GM18909 (cell line): ENCODE measurements around the gene FLT1.
A peak's percentile ranks its signal among the peaks of the same experiment; 100 is the strongest.

ENCODE experiments used
- ATAC-seq: cut with Tn5 transposase; IDR thresholded peaks from one replicate; pipeline ENCODE4 v1.9.1; 2021; ENCODE audit warnings: mild to moderate bottlenecking; ENCODE audit not compliant: unreplicated experiment, poor library complexity

Gene FLT1

DNA sequence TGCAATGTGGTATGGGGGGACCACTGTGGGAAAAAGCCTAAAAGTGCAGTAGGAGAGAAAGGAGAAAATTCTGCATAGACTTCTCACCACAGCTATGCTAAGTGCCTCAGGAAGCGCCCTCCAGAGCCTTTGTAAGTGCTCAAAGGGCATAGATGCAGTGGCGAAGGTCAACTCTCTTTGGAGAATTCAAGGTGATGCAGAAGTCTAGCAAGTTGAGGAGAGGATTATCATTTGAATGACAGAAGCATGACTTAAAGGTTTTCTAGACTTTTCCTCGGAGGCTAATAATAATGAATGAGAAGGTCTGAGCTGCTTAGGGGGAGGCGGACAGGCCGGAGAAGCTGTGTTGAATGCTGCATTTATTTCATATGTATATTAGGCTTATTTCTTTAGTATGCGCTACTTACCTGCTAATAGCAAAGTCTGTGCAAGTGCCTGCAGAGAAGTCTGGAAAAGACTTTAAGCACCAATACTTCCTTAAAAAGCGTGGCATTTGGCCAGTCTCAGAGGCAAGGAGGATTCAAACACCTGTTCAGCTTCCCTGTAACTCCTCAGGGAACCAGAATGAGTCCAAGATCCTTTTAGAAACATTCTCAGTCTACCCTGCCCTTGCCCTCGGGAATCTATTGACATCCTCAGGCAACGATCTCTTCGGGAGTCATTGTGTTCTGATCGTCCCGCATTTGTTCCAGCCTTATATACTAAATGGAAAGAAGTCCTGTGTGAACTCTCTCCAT, 56.2 kb downstream of the FLT1 start:
- no peak for ATAC-seq

DNA sequence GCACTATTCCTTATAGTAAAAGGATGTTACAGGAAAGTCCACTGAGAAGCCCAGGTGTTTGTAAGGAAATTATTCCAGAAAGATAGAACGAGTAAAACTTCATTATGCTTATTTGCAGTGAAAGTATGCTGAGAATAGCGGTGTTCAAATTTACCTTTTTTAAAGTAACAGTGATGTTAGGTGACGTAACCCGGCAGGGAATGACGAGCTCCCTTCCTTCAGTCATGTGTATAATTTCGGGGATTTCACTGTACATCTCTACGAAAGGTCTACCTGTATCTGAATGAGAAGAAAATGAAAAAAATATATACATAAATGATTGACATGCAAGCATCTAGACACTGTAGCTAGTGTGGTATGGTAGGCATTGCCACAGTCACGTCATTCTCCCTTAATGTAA, 56.9 kb downstream of the FLT1 start:
- ATAC-seq: no peak

DNA sequence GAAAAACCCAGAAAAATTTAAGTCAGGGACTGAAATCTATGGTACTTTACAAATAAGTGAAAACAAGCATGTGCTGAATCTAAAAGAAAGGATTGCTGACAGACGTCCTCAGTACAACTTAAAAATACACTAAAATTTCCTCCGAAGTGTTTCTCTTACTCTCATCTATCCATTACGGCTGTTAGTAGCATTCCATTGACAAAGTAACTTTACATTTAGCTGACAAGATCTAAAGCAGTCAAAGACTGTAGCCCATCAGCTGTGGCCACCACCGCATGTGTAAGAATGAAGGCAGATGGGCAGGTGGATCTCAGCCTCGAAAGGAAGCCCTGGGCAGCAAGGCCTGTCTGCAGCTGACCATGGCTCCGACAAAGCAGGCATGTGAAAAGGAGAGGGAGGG, 59.0 kb downstream of the FLT1 start:
- no peak for ATAC-seq

DNA sequence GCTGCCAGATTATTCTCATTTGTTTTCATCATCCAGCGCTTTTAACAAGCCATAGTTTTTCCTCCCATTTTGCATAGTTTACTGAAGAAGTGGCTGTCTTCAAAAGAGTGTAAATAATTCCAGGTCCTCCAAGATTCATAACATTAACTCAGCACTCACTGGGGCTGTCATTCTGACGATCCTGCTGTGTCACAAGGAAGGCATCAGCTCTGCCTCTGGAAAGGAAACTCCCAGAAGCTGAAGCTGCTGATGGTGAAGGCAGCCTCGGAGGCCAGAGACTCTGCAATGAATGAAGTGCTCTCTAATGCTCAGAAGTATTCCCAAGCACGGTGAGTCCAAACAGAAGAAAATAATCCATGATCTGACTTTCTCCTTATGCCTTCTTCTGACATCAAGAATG, 60.0 kb downstream of the FLT1 start:
- ATAC-seq: no peak

DNA sequence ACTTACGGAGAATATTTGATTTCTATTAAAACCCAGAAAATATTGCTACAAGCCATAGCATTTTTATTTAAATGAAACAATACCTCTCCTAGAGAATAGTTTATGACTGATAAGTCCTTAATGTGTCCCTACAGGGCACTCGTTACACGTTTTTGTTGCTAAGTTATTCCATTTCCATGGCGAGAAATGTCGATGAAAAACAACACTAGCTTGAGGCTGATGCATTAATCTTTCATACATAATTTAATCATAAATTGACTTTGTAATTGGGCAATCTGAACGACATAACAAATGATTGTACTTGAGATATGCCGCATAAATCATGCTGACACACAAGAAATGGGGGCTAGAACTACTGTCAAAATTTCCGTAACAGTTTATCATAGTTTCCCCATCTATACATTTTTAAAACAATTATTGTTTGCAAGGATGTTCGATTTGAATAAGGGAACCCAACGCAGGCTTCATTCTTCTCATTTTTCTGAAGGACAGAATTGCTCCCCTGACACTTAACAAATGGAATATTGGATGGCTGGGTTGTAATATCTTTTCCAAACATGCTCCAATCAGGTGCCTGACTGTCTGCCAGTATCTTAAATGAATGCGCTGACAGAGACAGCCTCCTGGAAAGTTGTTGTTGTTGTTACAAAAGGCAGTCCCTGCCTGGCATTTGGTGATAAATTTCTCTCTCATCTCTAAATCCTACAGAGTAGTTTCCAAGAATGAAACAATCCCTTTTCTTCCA, 61.9 kb downstream of the FLT1 start:
- ATAC-seq: no peak

DNA sequence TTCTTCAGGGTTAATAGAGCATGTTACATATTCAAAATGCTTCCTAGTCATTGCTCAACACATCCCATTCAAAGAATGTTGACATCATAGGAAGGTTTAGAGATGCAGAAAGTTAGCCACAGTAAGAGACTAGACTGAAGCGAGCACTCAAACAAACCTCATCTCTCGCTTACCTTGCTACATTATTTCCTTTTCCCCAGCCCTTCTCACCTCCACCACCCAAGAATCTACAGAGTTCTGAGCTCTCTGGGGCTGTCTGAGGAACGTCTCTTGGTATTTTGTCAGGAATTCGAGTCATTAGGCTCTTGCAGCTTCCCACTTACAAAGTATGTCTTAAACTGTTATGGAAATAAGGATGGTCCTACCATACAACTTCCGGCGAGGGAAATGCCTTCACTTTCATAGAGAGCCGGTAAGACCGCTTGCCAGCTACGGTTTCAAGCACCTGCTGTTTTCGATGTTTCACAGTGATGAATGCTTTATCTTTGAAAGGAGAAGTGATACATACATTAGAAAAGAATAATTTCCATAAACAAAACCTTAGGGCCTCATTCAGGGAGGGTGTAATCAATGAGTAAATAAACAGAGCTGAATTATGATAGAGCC, 65.1 kb downstream of the FLT1 start:
- peak; percentile 96 for ATAC-seq

DNA sequence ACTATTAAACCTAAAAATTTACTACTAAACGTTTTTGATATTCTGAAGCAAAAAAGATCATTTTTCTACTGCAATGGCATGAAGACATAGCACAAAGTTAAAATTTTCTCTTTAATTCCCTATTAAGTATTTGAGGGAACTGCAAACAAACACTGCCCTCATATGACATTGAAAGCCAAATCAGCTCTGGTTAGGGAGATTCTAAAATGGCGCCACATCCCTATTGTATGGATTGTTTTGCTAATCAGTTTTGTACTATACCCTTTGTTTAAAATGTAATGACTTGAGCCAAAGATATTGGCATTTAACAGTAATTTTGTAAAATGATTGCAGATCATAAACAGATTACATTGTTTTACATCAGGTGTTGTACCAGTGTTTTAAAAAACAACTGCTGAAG, 65.8 kb downstream of the FLT1 start:
- ATAC-seq: no peak

DNA sequence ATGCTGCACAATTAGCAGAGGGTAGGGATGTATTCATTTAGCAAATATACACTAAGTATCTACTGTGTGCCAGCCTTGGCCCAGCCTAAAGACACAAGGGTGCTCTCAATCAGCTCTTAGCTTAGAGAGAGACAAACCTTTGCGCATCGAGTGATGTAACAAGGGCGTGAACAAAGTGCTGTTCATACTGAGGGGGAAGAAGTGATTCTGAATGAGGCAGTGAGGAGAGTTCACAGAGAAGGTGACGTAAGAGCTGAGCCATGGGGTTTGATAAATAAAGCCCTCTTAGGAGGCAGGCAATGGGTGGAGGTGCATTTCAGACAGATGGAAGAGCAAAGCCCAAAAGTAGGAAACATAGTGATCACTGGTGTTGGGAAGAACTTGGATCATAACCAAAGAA, 68.5 kb downstream of the FLT1 start:
- no peak for ATAC-seq

DNA sequence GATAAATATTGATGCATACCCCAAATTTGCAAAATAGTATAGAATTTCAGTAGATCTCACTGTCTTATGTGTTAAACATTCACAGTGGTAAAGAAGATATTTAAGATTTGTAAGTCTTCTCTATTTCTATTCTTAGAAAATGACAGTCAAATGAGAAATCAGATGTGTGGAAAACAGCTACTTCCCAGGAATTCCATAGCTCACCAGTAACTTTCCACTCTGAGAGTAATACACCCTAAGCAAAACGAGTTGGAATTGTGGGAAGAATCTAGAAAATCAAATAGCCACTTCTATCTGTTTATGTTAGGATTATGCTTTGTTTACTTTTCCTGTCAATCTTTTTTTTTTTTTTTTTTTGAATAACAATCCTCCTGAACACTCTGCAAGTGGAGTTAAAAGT, 69.1 kb downstream of the FLT1 start:
- ATAC-seq: no peak

DNA sequence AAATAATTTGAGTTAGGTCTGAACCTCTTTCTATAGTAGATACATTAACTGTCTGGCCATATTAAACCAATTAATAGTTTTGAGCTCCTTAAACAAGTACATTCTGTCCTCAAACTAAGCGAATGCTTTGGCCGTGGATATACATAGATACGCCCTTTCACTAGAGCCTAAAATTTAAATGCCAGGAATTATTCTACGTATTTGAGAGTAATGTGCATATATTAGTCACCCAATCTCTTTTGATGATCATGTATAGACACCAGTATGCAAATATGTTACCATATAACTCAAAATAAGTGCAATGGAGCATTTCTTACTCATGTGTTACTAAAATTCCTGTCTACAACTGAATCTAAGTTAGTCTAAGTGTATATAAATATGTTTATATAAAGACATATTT, 70.4 kb downstream of the FLT1 start:
- no peak for ATAC-seq

DNA sequence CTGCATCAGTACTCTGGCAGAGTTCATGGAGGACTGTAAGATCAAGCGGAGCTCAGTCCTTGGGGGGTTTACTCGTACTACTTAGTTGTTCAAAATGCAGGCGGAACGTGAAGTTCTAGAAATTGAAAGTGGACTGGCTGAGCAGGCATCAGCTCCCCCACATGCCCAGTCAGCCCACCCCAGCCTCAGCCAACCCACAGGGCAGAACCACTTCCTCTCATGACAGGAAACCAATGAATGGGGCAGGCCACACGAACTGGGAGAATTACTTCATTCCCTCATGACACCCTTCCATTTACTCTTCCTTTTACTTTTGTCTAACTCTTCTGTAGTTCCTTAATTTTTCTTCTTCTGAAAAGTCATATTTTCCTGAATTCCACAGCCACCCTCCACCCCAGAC, 71.9 kb downstream of the FLT1 start:
- ATAC-seq: peak; percentile 85

DNA sequence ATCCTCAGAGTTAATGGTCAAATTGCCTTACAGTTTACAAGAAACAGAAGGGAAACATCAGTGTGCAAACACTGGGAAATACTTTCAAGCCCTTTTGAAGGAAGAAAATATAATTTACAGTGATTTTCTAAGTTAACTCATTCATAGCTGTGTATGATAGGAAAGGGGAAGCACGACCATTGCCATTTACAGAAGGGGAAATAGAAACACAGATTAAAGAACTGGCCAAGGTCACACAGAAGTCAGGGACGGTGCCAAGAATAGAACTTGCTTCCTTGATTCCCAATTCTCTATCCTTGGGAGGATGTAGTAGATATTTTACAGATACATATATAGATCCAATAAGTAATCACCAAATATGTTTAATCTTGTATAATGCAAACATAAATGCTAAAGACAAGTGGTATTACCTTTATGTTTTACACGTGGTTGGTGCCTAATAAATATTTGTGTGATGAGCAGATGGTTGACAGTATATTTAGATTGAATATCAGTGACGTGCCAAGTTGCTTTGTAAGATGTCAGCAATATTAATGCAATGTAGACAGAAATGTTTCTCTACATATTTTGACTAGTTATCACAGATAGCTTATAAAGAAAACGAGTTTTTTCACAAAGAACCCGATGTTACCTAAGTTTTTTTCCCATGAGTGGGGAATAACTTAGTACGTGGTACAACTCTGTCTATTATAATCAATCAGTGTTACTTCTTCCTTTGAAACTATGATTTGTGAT, 73.1 kb downstream of the FLT1 start:
- ATAC-seq: no peak

DNA sequence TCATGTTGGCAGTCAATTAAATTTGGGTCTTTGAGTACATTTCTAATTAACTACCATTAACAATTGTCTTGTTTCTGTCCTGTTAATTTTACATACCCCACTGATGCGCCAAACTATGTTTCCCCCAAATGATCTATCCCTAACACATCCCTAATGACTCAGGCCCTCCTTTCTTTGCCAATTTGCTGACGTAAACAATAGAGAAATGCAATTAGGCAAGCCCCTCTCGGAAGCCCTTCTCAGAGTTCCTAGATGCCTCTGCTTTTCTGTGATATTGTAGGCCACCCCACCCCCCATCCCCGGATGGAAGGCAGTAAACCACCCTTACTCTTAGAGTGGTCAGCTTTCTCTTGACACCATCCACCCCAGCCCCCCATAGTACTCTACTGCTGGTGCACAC, 74.2 kb downstream of the FLT1 start:
- ATAC-seq: no peak

DNA sequence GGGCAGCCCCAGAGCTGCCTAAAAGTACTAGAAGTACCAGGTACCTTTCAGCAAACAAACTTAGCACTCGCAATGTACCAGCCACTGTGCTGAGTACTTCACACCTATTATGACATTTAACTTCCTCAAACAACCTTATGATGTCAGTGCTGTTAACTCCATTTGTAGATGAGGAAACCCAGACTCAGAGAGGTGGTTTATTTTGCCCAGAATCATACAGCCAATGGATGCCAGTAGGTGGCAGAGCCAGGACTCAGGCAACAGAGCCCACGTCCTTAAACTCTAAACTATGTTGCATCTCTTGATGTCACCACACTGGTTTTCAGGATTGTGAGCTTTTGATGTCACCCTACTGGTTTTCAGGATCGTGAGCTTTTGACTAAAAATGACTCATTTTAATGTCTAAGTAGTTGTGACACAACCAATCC, 78.9 kb downstream of the FLT1 start:
- ATAC-seq: no peak

DNA sequence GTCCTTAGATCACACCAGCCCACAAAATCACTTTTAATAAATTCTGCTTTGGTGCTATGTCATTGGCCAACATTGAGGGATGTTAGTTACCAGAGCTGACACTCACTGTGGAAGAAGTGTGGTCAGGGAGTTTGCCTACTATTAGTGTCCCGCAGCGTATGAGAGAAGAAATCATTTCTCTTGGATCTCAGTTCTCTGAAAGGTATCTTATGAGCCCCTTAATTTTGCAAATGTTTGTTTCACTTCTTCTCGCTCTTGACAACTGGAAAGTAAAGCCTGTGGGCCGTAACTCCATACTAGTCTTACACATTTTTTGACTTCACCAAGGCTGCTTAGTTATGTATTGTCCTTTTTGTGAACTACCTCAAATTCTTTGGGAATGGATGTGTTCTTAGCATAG, 80.9 kb downstream of the FLT1 start:
- no peak for ATAC-seq

DNA sequence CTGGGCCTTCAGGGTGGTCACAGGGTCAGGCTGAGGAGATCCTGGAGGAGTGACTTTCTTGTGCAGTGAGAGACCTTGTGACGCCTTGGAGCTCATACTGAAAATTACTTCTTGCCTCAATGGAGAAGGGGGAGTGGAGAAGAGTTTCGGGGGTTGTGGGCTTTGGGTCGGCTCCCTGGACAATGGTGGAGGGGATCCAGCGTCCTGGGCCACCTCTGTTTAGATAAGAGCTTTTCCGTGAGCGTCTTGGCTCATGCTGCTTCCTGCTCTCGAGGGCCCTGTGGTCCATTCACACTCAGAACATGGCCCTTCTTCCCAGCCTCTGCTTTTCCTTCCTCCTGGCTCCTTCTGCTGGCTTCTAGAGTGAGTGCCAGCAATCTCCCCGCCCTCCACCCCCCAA, 81.9 kb downstream of the FLT1 start:
- no peak for ATAC-seq

DNA sequence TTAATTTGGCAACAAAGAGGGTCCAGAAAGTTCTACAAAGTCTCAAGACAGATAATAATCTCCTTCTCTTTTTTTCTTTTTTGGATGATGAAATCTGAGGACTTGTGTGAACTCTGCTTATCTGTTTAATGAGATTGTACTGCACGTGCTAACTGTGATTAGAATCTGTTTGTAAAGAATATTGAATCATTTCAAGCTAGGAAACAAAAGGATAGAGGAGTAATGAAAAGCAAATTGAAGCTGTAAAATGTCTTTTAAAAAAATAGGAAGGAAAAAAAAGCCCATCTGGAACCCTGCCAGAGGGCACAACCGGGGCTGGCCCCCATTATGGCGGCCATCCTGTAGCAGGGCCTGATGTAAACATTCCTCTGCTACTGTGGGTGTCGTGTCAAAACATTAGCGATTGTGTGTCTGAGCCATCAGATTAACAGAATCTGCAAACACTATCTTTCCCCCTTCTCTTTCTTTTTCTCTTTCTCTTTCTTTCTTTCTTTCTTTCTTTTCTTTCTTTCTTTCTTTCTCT, 83.0 kb downstream of the FLT1 start:
- no peak for ATAC-seq

DNA sequence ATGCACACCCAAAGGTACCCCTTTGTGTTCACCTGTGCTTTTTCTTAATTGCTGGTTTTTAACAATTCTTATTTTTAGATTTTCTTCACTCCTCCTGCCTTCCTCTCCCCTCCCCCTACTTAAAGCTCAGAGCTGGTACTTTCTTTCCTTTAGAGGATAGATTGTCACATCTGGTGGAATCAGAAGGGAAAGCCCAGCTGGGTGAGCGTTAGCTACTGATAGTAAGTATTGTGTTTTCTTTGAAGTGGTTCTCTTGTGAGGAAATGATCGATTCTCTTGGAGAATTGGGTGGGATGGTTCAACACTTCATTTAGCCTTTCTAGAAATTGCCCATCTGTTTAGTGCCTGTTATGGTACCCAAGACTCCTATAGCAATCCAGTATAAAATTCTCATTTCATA, 84.8 kb downstream of the FLT1 start:
- ATAC-seq: no peak

DNA sequence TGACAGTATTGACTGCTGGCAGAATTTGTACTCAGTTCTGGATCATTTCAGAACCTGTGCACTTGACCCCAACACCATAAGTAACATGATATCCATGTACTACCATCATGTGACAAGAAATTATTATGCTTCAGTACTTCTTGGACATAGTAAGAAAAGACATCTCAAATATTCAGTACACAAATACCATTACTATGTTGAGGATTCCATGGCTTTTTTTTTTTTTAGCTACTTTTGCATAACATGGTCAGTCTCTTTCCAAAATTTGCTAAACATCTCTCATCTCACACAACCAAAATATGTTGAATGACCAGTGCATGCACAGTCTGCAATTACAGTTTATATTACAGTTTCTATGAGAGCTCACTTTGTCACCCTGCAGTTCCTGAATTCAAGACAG, 85.3 kb downstream of the FLT1 start:
- no peak for ATAC-seq

DNA sequence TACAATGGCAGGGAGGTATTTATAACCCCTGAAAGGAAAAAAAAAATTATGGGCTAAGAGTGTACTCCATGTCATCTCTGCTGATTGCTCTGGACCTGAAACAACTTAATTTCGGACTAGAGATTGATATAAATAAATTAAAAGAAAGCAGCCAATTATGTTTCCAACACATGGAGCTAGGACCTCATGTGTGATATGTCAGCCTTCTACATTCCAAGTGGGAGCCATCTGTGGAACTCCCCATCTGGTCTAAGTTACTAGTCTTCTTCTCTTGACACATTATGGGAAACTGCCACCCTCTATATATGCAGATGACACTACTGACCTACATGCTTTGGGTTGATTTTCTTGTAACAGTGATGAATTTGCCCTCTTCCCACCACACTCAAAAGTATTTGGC, 86.1 kb downstream of the FLT1 start:
- no peak for ATAC-seq
